Activated CD4-positive, alpha-beta T cell treated with anti-CD3 and anti-CD28 coated beads for 1 hour (primary cell): ENCODE results near the gene MAPK4.
"Not testable (repeated sequence)": the region's sequence is repeated elsewhere in the genome, so short reads cannot be mapped to it uniquely, and the experiment has no call there.

Source experiments
- DNase-seq: peaks from one replicate; pipeline ENCODE4 v3.0.0-alpha.2; 2020

MAPK4 gene

DNA sequence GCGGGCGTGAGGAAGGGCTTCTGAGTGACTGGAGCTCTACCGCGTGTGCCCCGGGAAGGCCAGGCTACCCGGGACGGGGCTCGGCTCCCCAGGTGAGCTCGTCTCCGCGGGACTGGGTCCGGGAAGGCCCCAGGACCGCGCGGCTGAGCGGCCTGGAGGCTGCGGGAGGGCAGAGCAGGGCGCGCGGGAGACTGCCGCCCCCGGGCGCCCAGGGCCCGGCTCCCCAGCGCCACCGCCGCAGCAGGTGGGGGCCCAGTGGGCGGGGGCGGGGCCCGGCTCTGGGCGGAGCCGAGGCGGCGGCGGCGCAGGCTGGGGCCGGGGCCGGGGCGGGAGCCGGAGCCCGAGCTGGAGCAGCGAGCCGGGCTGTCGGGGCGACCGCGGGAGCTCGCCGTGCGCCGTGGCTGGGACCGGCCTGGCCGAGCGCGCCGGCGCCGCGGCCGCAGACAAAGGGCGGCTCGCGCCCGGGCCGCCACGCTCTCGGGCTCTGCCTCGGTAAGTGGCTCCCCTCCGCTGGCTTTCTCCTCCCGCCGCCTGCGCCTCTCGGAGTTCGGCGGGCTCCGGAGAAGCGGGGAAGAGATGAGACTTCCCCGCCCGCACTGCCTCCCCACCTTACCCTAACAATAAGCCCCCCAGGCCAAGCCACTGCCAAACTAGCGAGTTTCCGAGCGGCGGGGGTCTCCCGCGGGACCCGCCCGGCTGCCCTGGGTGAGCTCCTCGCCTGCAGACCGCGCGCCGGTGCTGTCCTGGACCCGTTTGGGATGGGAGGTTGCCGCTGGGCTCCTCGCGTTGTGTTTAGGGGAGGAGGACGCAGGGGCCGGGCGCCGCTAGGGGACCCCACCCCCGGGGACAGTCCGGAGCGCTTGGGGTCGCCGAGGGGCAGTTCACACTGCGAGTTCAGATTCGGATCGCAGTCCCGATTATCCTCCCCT, at the start of gene MAPK4:
Gene MAPK4, plus strand, starts transcription at position 336 of the 929 bp plus-strand sequence. CDS start 103,872 bp downstream, outside the sequence.
- DNase-seq, result no peak

DNA sequence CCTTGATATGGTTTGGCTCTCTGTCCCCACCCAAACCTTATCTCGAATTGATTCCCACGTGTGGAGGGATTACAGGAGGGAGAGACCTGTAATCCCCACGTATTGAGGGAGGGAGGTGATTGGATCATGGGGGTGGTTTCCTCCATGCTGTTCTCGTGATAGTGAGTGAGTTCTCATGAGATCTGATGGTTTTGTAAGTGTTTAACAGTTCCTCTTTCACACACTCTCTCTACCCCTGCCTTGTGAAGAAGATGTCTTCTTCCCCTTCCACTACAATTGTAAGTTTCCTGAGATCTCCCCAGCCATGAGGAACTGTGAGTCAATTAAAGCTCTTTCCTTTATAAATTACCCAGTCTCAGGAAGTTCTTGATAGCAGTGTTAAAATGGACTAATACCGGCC, 42.6 kb upstream of the MAPK4 start:
- DNase-seq, result not testable (repeated sequence)

DNA sequence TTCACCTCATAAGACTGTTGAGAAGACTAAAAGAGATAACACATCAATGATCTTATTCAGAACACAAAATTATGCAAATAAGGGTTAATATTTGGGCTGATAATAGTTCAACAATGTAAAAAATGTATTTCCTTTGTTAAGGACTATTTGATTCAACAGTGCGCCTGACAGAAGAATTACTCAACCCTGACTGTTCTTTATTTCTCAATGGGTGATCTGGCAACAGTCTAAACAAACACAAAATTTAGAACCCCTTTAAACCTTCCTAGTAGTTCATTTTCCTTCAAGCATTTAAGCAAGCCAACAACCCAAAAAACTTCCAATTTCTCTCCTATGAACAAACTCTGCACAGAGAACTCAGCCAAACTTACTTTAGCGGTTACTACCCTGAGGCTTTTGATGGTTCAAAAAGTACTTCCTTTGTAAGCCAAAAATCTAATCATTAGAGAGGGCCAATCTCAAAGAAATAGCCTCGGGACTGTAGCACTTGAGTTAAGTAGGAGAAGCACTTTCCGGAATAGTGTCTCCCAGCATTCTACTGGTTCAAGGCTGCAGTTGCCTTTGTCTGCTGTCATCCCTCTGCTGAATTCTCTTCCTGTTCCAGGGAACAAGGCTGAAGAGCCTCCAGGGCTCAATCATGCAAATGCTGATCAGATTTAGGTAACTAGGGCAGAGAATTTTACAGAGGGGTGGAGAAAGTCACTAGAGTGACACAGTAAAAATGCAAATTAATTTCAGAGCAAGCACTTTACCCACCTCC, 40.9 kb upstream of the MAPK4 start:
- no peak for DNase-seq

DNA sequence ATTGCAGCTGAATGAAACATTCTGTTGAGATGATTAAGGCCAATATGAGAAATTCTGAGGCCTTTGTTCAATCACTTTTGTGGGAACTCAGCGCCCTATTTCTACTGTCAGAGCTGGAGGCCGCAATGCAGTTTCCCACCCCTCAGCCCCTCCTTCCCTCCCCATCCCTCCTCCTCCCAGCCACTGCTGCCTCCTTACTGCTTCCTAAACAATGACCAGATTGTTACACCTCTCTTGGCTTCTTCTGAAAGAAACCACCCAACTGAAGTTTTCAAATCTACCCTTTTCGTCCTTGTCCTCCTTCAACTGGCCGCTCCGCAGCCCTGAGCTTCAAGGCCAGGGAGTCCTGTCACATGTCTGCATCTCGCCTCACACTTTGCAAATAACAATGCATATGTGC, 36.7 kb upstream of the MAPK4 start:
- DNase-seq, result no peak

- DNase-seq, result no peak
These were observed 32.1 kb upstream of the MAPK4 start for GRCh38 chr18:50527636-50528307.

GRCh38 chr18:50528806-50529205, 31.1 kb upstream of the MAPK4 start:
- DNase-seq, result no peak

DNA sequence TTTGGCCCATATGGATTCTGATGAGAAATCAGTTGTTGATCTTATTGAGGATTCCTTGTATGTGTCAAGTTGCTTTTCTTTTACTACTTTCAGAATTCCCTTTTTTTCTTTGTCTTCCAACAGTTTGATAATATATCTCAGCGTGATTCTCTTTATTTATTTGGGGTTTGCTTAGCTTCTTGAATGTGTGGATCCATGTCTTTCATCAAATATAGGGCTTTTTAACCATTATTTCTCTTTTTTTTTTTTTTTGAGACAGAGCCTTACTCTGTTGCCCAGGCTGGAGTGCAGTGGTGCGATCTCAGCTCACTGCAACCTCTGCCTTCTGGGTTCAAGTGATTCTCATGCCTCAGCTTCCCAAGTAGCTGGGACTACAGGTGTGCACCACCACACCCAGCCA, 26.1 kb upstream of the MAPK4 start:
- DNase-seq, result not testable (repeated sequence)

GRCh38 chr18:50544476-50544875, 15.4 kb upstream of the MAPK4 start:
- not testable (repeated sequence) for DNase-seq

GRCh38 chr18:50545936-50546335, 14.0 kb upstream of the MAPK4 start:
- no peak for DNase-seq

DNA sequence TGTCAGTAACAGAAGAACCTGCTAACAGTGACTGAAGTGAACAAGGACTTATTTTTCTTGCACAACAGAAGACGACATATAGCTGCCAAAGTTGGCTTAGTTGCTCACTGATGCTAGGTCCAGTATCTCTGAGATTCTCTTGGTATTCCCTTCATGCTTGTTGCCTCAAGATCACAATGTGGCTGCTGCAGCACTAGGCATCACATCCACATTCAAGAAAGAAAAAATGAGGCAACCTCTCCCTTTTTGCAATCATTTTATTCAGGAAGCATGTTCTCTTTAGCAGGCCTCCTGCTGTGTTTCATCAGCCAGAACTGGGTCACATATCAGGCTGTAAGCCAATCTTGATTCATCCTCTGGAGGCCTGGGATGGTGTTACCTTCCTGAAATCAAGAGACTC, 11.7 kb upstream of the MAPK4 start:
- no peak for DNase-seq

DNA sequence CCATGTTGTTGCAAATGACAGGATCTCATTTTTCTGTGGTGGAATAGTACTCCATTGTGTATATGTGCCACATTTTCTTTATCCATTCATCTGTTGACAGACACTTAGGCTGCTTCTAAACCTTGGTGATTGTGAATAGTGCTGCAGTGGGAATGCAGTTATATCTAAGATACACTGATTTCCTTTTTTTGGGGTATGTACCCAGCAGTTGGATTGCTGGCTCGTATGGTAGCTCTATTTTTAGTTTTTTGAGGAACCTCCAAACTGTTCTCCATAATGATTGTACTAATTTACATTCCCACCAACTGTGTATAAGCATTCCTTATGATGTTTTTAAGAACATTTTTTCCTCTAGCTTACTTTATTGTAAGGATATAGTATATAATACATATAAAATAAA, 8.2 kb upstream of the MAPK4 start:
- not testable (repeated sequence) for DNase-seq

DNA sequence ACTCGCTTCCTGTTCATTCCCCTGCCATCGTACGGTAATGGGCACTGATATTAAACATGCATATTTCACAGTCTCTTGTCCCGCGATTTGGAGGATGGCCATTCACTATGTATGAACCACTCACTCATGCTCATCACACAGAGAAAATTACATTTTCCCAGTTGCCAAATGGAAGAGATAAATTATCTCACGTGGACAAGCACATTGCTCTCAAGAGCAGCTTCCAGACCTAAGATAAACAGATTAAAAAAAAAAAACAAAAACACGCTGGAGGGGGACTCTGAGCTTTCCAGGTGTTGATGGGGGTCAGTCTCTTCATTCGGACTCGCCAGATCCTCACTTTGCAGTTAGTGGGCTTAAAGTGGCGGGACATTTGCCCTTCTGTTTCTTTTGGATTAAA, 1.7 kb upstream of the MAPK4 start:
- DNase-seq, result no peak

- DNase-seq, result no peak
These were observed 737 bp upstream of the MAPK4 start for GRCh38 chr18:50558948-50559751.

DNA sequence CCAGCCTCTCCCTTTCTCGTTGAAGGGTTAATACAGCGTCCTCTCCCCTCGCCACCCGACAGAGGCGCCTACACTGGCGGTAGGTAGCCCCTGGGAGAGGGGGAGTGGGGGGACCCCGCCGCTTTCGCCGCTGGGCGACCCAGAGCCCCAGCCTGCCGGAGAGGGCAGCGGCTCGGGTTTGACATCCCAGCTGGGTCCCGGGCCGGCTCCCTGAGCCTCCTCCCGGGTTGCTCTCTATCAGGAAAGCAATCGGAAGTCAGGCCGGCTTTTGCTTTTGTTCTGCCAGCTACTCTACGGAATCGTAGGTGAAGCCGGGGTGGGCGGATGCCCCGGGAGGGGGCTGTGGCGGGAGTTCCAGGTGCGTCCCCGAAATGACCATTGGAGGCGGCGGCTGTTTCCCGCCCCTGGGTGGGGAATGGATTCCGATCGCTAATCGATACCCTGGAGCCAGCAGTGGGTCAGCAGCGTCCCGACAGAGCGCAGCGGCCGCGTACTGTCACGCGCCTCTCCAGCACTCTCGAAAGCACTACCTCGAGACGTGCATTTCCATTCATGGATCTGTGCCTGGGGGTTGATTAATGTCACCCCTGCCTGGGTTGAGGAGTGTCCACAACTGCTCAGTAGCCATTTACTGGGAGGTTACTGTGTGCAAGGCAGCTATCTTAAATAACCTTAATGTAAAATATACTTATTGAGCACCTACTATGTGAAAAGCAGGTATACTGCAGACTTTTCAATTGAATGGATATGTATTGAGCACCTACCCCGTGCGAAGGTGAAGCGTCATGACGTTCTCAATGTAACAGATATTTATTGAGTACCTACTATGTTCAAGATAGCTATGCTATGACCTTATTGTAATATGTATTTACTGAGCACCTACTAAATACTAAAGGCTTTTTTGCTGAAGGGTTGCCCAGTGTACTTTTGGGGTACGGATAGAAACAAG, 1.1 kb downstream of the MAPK4 start:
- no peak for DNase-seq

DNA sequence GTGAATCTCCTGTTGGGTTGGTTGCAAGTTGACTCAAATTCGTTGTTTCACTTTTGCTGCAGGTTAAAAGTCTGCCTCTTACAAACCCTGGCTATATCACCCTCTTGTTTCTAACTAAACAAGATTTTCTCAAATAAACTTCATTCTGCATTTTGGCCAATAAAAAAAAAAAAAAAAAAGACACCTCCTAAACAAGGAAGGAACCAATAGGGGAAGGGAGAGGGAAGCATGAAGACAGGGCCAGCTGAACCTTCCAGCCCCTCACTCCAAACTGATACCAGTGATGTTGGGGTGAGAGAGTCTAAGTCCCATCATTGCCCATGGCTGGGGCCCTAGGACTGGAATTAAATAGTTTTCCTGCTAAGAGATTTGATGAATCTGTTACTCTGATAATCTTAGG, 2.4 kb downstream of the MAPK4 start:
- DNase-seq, result not testable (repeated sequence)

DNA sequence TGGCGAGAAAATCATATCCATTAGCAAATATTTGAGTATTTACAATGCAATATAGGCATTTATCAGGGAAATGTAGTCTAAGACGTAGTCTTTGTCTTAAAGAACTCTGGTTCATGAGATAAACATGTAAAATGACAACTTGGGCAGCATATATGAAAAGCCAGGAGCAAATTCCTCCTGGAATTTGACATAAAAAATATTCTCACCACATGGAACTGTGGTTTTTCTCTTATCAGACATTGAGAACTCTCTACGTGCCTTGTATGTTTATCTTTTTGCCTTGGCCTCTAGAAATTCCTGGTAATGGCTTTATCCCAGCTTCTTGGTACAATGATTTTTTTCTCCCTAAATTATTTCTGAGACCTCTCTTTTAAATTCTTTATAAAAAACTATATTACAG, 2.8 kb downstream of the MAPK4 start:
- DNase-seq, result no peak

DNA sequence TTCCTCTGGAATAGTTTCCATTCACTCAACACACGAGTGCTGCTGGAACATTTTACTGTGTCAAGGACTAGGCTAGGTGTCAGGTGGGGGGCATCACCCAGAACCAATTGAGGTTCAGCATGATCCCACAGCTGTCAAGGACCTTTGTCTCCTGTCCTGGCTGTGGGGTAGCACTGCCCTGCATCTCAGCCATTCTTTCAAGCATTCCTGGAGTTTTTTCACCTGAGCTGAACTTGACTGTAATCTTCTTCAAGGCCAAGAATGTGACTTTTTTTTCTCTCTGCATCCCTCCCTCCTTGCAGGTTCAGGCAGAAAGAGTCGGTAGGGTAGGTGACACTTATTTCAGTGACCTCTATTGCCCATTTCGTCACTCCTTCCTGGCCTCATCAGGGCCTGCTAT, 3.5 kb downstream of the MAPK4 start:
- no peak for DNase-seq

GRCh38 chr18:50569930-50570329, 10.0 kb downstream of the MAPK4 start:
- DNase-seq, result no peak

- no peak for DNase-seq
These were observed 11.7 kb downstream of the MAPK4 start for GRCh38 chr18:50571606-50572005.

DNA sequence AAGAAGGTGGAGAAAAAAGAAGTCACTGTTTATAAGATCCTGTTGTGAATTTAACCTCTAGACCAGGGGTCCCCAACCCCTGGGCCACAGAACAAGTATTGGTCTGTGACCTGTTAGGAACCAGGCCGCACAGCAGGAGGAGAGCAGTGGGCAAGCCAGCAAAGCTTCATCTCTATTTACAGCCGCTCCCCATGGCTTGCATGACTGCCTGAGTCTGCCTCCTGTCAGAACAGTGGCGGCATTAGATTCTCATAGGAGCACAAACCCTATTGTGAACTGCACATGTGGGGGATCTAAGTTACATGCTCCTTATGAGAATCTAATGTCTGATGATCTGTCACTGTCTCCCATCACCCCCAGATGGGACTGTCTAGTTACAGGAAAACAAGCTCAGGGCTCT, 13.3 kb downstream of the MAPK4 start:
- not testable (repeated sequence) for DNase-seq

DNA sequence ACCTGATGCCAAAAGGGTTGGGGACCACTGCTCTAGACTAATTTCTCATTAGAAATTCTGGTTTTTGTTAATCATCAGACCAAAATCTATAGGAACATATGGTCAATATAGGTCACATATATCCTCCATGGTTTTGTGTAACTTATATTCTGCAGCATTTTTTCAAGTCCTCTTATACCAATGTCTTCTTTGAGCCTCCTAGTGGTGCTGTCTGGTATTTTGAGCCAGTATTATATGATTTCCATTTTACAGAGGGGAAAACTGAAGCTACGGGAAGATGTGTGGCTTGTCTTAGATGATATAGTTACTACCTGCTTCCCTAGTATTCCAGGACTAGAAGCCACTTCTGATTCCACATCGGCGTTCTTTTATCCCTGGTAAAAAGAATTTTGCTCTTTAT, 13.8 kb downstream of the MAPK4 start:
- DNase-seq, result no peak
